Activated T-helper 1 cell treated with Interleukin-2 at 50 U/mL for 16 hours (primary cell): ENCODE data around the gene CDKN3.
A peak's percentile ranks its signal among the peaks of the same experiment; 100 is the strongest.
"Not testable (repeated sequence)": the region's sequence is repeated elsewhere in the genome, so short reads cannot be mapped to it uniquely, and the experiment has no call there.

Experiments
- DNase-seq: peaks from one replicate; pipeline ENCODE4 v3.0.0-alpha.2; 2020; ENCODE audit warnings: low read depth

Gene CDKN3

DNA sequence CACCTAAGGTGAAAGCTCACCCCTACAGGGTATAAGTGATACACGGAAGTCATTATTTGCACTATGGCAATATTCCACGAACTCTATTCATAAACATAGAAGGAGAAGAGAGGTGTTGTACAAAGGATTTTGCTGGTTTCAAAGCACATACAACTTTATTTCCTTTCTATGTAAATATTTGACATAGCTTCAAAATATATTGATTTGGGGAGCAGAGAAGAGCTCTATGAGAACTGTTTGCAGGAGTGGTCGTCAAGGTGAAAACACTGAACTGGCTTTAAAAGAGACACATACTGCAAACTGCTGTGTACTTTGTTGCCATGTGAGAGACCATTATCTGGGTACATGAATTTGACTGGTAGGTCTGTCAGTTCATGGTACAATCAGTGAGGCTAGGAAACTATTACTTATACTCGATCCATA is 27.7 kb downstream of the CDKN3 start:
- no peak for DNase-seq

DNA sequence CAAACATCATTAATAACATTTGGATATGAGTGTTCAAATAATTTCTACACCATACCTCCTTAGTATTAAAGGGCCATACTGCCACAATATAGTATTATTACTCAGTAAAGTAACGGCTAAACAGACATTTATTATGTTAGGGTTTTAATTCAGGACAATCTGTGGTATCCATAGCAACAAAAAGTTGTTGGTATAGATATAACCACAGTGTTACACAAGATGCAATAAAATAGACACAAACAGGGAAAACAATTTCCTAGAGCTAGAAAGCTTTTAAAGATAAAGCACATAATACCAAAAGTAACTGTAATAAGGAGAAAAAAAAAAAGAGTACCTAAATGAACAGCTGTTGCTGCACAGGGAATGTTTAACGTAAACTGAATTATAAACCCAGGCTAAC is 28.3 kb downstream of the CDKN3 start:
- DNase-seq = no peak

DNA sequence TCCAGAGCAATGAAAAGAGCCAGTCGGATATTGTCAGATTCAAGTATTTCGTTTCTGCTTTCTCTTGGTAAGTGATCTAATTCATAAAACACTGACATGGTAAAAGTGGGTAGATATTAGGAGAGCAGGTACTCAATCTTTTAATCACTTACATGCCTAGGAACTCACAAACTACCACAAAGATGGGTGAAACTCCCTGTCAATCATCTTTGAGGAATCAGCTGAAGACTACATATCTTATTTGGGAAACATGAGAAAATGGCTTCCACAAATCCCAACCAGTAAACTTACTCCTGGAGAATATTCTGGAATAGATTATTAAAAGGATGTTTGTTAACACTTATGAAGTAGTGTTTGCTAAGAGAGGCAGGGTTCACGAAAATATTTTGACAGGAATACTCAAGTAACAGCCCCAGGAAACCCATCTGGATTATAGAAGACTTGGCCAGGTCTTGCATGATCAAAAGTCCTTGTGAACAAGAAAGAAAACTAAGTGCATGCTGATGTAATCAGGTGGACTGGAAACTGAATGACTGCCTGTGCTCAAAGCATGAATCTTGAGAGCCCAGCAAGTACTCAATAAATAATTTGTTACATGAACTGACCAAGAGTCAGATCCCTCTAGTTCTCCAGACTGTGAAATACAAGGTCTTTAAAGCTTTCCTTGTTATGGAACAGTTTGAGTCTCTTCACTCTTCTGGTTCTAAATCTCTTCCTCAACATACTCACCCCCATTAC is 28.9 kb downstream of the CDKN3 start:
- no peak for DNase-seq

DNA sequence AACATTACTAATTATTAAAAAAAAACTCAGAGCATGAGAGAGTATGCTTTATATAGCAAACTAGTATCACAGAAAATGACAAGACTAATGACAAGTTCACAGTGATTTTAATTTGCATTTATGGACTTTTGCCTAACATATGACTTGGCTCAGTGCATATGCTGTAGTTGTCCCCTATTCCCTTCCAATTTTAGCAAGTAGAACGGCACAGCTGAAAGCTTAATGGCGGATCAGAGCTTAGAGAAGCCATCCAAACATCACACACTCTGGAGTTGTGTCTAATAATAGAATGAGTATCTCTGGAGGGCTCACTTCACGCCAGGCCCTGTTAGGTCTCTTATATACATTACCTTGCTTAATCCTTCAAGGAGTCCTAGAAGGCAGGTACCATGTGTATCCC is 31.1 kb downstream of the CDKN3 start:
- no peak for DNase-seq

DNA sequence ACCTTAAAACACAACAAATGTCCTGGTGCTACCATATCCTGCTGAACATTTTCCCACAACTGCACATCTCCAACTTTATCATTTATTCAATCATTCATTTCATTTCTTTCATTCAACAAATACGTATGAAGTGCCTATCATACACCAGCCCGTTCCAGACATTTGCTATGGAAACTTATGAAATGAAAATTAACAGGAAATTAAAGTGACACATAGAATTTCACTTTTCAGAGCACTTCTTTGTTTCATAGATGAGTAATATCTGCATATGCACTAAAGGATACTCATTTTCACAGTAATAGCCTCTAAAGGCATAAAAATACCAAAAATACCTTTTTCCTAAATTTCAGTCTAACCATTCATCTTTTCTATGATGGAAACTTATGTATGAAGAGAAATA is 31.7 kb downstream of the CDKN3 start:
- DNase-seq = no peak

DNA sequence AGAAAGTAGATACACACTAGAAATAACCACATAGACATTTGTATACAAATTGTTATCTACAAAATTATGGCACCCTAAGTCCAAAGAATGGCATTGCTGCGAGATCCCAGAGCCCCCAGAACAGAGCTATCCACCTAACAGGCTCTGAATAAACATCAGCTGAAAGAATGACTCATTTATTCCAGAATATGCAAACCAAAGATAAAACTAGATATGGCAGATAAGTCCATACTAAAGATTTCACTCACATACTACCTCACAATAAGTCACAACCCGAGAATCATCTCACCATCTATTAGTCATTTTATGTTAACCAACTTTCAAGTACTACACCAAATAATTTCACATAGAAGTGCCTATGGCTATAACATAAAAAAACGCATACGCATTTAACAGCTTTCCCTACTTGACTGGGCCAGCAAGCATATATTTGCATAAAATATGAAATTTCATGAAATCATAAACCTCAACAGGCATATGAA is 38.7 kb downstream of the CDKN3 start:
- no peak for DNase-seq

DNA sequence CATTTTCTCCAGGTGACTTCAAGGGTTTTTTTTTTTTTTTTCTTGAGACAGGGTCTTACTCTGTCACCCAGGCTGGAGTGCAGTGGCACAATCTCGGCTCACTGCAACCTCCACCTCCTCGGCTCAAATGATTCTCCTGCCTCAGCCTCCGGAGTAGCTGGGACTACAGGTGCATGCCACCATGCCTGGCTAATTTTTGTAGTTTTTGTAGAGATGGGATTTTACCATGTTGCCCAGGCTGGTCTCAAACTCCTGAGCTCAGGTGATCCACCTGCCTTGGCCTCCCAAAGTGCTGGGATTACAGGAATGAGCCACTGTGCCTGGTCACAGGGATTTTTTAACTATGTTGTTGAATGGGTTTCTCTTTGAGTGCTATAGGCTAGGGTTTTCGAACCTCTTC is 41.1 kb downstream of the CDKN3 start:
- not testable (repeated sequence) for DNase-seq

DNA sequence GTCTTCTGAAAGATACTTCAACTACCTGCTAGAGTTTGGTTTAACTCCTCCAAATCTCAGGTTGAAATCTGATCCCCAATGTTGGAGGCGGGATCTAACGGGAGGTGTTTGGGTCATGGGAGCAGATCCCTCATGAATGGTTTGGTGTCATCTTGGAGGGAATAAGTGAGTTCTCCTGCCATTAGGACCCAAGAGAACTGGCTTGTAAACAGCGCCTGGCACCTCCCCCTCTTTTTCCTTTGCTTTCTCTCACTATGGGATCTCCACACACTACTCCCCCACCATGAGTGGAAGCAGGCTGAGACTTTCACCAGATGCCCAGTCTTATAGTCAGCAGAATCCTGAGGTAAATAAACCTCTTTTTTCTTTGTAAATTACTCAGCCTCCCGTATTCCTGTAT is 41.9 kb downstream of the CDKN3 start:
- no peak for DNase-seq

DNA sequence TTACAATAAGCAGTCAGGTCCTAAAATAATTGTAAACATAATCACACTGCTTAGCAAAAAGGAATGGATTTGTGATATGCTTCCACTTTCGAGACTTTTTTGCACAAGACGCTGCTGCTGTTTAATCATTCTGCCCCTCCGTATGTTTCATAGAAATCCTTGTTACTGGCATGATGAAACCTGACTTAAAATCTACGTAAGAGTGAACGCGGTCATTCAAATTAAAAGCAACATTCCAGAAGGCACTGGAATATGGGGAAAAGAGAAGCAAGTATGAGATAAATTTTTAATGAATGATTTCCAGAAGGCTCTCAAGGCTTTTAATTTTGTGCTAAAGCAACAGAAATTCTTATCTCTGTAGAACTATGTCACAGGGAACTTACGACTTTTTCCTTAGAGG is 43.2 kb downstream of the CDKN3 start:
- no peak for DNase-seq

DNA sequence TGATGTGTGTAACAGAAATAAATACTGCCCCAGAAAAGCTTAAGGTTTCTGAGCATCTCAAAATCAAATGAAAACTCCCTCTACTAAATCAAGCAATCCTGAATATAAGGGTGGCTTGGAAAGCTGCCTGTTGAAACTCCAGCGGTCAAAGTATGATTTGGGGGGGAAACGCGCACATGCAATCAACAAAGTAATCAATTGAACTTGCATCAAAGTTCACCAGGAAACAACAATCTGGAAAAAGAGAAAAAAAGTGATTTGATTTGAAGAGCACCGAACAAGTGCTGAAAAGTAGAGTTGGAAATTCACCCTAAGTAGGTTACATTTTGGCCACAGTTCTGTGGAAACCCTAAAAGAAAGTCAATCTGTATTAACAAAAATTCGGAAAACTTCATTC is 43.7 kb downstream of the CDKN3 start:
- no peak for DNase-seq

DNA sequence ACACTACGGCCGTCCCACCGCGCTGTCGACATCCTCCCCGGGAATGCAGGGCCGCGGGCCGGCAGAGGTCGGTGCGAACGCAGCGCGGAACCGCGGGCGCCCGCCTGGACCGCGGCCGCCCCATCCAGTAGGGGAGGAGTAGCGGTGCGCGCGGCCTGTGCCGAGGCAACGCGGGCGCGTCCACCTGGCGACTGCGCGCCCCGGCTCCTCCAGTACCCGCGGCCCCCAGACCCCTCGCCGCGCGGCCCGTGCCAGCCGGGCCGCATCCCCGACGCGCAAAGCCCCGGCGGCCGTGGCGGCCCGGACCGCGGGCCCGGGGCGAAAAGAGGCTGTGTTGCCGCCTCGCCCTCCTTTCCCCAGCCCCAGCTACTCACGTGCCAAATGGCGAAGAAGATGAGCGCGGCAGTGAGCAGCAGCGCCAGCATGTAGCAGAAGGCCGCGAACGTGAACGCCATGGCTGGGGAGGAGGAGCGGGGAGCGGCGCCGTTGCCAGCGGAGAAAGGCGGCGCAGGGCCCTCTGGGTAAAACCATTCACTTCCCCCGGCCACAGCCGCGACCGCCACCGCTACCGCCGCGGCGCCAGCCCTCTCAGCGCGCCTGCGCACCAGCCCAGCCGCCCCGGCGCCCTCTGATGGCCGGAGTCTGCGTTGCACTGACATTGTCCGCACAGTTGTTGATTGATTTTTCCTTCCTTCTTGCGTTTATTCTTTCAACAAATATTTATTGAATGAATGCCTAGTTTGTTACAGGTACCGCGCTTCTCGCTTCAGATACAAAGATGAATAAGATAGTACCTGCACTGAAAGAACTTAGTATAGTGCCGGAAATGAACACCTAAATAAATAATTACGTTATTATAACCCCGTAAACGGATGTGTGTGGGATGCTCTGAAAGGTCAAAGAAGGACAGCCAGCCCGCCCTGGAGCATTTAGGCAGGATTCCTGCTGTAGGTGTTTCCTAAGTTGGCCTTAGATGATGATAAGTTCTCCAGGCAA is 44.4 kb downstream of the CDKN3 start, which contains the start of gene CNIH1:
Gene CNIH1, minus strand, starts transcription at position 502 of the 996 bp plus-strand sequence. Its CDS starts 47 bp downstream, at position 455.
- peak; percentile 93 for DNase-seq

DNA sequence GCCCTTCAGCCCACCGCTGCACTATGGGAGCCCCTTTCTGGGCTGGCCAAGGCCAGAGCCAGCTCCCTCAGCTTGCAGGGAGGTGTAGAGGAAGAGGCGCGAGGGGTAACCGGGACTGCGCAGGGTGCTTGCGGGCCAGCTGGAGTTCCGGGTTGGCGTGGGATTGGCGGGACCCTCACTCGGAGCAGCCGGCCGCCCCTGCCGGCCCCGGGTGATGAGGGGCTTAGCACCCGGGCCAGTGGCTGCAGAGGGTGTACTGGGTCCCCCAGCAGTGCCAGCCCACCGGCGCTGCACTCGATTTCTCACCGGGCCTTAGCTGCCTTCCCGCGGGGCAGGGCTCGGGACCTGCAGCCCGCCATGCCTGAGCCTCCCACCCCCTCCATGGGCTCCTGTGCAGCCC is 46.2 kb downstream of the CDKN3 start:
- not testable (repeated sequence) for DNase-seq

DNA sequence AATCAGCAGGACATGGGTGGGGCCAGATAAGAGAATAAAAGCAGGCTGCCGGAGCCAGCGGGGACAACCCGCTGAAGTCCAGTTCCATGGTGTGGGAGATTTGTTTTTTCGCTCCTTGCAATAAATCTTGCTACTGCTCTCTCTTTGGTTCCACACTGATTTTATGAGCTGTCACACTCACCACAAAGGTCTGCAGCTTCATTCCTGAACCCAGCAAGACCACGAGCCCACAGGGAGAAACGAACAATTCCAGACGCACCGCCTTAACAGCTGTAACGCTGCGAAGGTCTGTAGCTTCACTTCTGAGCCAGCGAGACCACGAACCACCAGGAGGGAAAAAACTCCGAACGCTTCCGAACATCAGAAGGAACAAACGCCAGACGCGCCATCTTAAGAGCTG is 47.2 kb downstream of the CDKN3 start:
- DNase-seq = no peak

DNA sequence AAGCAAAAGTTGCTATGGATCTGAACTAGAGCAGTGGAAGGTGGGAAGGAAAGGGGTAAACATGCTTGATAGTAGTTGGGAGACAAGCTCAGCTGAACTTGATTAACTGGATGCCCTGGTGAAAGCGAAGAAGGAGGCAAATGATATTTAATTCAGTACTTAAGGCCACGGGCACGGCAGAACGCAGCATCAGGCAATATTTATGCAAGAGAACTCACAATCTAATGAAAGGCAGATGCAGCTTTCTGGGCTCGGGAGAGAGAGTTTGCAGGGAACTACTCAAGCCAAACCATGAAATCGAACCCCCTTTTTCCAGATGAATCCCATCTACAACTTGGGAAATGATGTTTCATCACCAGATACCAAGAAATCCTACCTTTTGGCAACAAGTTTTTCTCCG is 47.9 kb downstream of the CDKN3 start:
- no peak for DNase-seq

DNA sequence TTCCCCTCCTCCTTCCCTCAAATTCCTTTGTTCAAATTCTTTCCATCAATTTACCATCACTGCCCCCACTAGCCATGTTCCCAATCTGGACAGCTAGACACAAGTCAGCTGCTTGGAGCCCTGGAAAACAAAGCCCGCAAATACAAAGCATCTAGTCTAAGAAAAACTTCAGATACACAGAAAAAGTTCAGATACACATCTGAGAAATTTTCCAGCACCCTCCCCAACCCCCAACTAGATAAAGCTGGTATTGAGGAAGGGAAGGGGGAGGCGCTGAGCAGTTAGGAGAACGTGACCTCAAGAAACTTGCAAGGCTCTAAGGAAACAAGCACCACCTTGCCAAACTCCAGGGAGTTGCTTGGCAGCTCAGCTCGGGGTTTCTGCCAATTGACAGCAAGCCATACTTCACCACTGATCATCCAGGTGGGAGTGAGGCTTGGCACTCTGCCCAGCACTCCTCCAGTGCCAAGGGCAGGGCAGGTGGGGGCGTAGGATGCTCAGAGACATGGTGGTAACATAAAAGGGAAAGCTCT is 49.4 kb downstream of the CDKN3 start:
- no peak for DNase-seq

DNA sequence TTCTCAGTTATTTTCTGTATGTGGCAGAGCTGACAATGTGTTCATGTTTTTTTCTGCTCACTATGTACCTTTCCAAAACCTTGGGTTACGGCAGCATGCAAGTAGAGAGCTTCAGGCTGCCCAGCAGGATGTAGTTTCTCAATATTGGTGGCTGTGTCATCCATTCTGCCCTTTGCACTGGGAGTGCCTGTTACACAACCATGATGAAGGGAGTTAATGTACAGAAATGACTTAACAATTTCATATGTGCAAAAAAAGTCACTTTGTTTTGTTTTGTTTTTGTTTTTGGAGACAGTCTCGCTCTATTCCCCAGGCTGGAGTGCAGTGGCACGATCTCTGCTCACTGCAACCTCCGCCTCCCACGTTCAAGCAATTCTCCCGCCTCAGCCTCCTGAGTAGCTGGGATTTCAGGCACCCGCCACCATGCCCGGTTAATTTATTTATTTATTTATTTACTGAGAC is 50.5 kb downstream of the CDKN3 start:
- no peak for DNase-seq

DNA sequence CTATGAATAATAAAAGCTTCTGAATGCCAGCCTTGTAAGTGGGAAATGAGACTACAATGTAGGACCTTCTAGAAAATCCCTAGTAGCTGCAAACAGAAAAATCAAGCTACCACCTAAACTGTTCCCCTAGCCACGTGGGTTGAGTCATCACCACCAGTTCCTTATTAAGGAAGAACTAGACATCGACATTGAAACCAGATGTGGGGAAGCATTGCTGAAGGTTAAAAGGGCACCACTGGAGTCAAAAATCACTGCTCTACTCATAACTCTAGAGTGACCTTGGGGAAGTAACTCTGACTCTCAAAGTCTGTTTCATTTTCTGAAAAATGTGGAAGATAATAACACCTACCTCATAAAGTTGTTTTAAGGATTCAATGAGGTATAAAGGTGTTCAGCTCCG is 53.7 kb downstream of the CDKN3 start:
- DNase-seq = no peak

DNA sequence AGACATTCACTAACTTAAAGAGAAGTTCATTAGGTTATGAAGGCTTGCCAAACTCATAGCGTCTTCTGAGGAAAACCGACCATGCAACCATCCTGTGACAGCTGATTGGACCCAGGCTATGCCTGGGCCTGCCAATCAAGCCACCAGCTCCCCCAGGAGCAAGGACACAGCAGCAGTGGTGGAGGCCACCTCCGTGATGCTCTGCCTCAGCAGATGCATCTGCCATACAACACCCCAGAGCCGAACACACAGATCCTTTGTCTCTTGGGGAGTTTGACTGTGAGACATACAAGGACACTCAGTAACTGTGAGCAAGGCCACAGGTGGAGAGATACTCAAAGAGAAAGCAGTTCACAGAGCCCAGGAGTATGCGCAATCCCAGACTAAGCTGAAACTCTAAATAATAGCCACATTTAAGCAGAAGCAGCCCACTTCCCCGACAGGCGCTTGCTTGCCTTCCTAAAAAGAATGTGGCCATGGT is 54.4 kb downstream of the CDKN3 start:
- DNase-seq = no peak

DNA sequence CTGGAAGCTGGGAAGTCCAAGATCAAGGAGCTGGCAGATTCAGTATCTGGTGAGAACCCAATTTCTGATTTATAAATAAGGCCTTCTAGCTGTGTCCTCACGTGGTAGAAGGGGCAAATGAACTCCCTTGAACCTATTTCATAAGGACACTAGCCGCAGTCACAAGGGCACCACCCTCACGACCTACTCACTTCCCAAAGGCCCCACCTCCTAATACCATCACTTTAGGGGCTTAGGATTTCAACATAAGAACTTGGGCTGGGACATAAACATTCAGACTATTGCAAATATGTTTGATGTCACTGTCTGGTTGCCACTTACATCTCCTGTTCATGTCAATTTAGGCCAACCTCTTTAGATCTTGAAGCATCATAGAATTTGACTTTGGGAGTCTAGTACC is 55.2 kb downstream of the CDKN3 start:
- no peak for DNase-seq

DNA sequence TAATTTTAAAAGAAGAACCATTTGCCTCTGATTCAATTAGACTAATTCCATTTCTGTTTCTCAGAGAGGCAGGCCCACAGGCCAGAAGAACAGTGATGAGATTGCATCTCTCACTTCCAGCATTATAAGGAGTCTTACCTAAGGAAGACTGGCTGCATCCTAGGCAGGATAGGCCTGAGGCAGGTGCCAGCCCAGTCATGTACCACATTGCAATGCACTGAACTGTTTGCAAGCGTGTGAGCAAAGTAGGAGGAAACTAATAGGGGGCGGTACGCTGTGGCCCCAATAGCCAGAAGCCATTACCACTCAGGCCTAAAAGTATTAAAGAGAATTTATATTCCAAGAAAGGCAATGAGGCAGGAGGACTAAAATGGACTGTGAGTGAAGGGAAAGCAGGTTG is 56.4 kb downstream of the CDKN3 start:
- no peak for DNase-seq

DNA sequence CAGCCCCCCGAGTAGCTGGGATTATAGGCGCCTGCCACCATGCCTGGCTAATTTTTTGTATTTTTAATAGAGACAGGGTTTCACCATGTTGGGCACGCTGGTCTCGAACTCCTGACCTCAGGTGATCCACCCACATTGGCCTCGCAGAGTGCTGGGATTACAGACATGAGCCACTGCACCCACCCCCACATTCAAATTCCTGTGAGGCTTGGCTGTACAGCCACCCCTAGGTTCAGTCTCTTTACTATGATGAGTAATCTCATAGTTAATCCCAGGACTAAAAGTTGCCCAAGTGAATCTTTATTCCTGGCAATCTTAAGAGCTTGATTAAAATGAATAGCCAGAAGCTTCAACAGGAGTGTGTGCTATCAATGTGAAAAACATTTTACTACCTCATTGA is 57.2 kb downstream of the CDKN3 start:
- DNase-seq = not testable (repeated sequence)

DNA sequence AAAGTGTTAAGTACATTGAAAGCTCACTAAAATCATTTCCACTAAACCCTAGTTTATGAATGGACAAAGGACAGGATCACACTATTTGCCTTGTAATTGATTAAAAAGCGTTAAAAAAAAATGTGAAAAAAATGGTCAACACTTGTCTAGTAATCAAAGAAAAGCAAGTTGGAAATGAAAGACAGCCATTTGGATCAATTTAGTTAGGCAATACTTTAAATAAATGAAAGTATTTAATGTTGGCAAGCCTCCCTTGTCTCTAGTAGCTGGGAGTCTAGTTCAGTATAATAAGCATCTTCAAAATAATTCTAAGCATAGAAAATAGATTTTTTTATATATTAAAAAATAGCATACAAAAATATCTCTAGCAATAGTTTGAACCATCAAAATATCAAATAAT is 58.6 kb downstream of the CDKN3 start:
- DNase-seq = no peak
